Erythroblast (primary cell): ENCODE measurements around the gene OSBP2.

Experiments
- GATA1 ChIP-seq: IDR thresholded peaks from 2 replicates; pipeline ENCODE4 v1.6.1; 2011; ENCODE audit warnings: low read depth, mild to moderate bottlenecking, control low read depth, low read length, moderate library complexity
- POLR2A ChIP-seq: IDR thresholded peaks from 2 replicates; pipeline ENCODE4 v1.6.1; 2011; ENCODE audit warnings: mild to moderate bottlenecking, low read length

- TF ChIP-seq POLR2A (no peak), GATA1 (no peak)
These were observed 161.2 kb downstream of the OSBP2 start for GRCh38 chr22:30855677-30856518.
